HepG2 (cell line): ENCODE measurements around the gene EIF4H. TPM values are rescaled to one million over a fixed set of nuclear protein-coding genes. Genes with fewer than 3 reads are reported as not detected.
A peak's percentile ranks its signal among the peaks of the same experiment; 100 is the strongest.

Experiments
- ATAC-seq: fragments of 200-7000 bp; cut with Tn5 transposase; 3 replicates; pipeline ENCODE4 v1.9.1; 2020; ENCODE audit warnings: mild to moderate bottlenecking, moderate library complexity
- BruUV-seq: library from RNA; stranded (reverse); fragments of 400-500 nt; replicated peaks from 2 replicates; lab custom pipeline; 2021; lab: Mats Ljungman, UMichigan
- CTCF ChIA-PET: fragments of 300-600 bp; formaldehyde crosslinking; extraction: SDS; loops from one replicate; lab custom pipeline; 2021; ENCODE audit warnings: low total read pairs, inconsistent platforms, low intra/inter-chr PET ratio; lab: Yijun Ruan, JAX
- POLR2A ChIA-PET: fragments of 350-600 bp; sonication (Branson Sonifier 250); formaldehyde crosslinking; loops from one replicate; lab custom pipeline; 2020; ENCODE audit warnings: antibody characterized with exemption, inconsistent platforms; lab: Yijun Ruan, JAX
- DNase-seq: peaks from one replicate; pipeline ENCODE4 v3.0.0-alpha.2; 2015; ENCODE audit warnings: low spot score
- FAIRE-seq: peaks from 3 replicates; lab custom pipeline; 2011; peaks lifted over from hg19 to GRCh38; lab: Jason Lieb, UNC
- H2AFZ ChIP-seq: one replicate; pipeline ENCODE4 v1.6.1; 2011; ENCODE audit warnings: low read length, inconsistent platforms
- H3K27ac ChIP-seq: fragments of 300-600 bp; 3 replicates; pipeline ENCODE4 v1.8.0; 2011; ENCODE audit warnings: mixed run types, mild to moderate bottlenecking, mixed read lengths, low read length, inconsistent platforms; ENCODE audit not compliant: insufficient read depth; ENCODE audit errors: extremely low read length
- H3K27me3 ChIP-seq, 2 experiments: fragments of 200-600 bp in 1 of 2; 2 replicates in 1 of 2; 3 replicates in 1 of 2; pipeline versions ENCODE4 v1.6.0 to v1.8.0; 2011; ENCODE audit warnings: low read length in 2 of 2, mild to moderate bottlenecking in 2 of 2, moderate library complexity in 2 of 2, inconsistent platforms in 1 of 2; ENCODE audit not compliant: insufficient read depth in 2 of 2, control insufficient read depth in 1 of 2
- H3K36me3 ChIP-seq, 2 experiments: fragments of 200-600 bp in 1 of 2; replicated peaks in 1 of 2; 2 replicates in 1 of 2; 3 replicates in 1 of 2; pipeline versions ENCODE4 v1.5.1 to v1.8.0; 2011; ENCODE audit warnings: low read length in 2 of 2, inconsistent platforms in 1 of 2; ENCODE audit not compliant: insufficient read depth in 2 of 2, control insufficient read depth in 1 of 2
- H3K4me1 ChIP-seq: 2 replicates; pipeline ENCODE4 v1.5.1; 2012; ENCODE audit warnings: low read length, inconsistent platforms; ENCODE audit not compliant: insufficient read depth
- H3K4me2 ChIP-seq: 2 replicates; pipeline ENCODE4 v1.6.0; 2011; ENCODE audit warnings: low read depth, low read length, inconsistent platforms
- H3K4me3 ChIP-seq, 3 experiments: fragments of 200-600 bp in 1 of 3; sonication (generic), shearing (Covaris generic) in 1 of 3; replicated peaks in 1 of 3; 2 replicates each; pipeline ENCODE4 v1.5.1; 2011 to 2016; ENCODE audit warnings: low read length in 3 of 3, inconsistent platforms in 2 of 3, low read depth in 2 of 3, mild to moderate bottlenecking in 2 of 3, control low read depth in 1 of 3, mixed read lengths in 1 of 3; ENCODE audit not compliant: insufficient read depth in 1 of 3
- H3K79me2 ChIP-seq: one replicate; pipeline ENCODE4 v1.6.1; 2011; ENCODE audit warnings: low read length, inconsistent platforms; ENCODE audit not compliant: insufficient read depth
- H3K9ac ChIP-seq: 2 replicates; pipeline ENCODE4 v1.6.0; 2011; ENCODE audit warnings: mild to moderate bottlenecking, low read depth, low read length, inconsistent platforms; ENCODE audit not compliant: insufficient read depth
- H3K9me3 ChIP-seq: 2 replicates; pipeline ENCODE4 v1.5.1; 2012; ENCODE audit warnings: mild to moderate bottlenecking, low read length
- H4K20me1 ChIP-seq: 2 replicates; pipeline ENCODE4 v1.6.0; 2011; ENCODE audit warnings: inconsistent platforms, mild to moderate bottlenecking, low read length, moderate library complexity; ENCODE audit not compliant: insufficient read depth
- BCL3 ChIP-seq: sonication (generic); formaldehyde crosslinking; IDR thresholded peaks from 2 replicates; pipeline ENCODE4 v1.5.1; 2020; ENCODE audit warnings: mild to moderate bottlenecking, missing genetic modification reagents, moderate library complexity
- CEBPB ChIP-seq: IDR thresholded peaks from 2 replicates; pipeline ENCODE4 v1.6.1; 2011; ENCODE audit warnings: low read depth, low read length, improper control_type of control experiment, borderline replicate concordance
- CEBPG ChIP-seq: IDR thresholded peaks from 2 replicates; pipeline ENCODE4 v1.6.1; 2016
- HCFC1 ChIP-seq: fragments of 150-350 bp; IDR thresholded peaks from 2 replicates; pipeline ENCODE4 v1.6.1; 2014; ENCODE audit warnings: low read depth, low read length
- HNF1B ChIP-seq: sonication (generic); formaldehyde crosslinking; IDR thresholded peaks from 2 replicates; pipeline ENCODE4 v1.5.1; 2020; ENCODE audit warnings: mild to moderate bottlenecking, moderate library complexity, missing genetic modification reagents
- HNF4A ChIP-seq: sonication (generic); formaldehyde crosslinking; IDR thresholded peaks from 2 replicates; pipeline ENCODE4 v1.4.0; 2020; ENCODE audit warnings: missing genetic modification reagents
- KLF13 ChIP-seq: sonication (generic); formaldehyde crosslinking; IDR thresholded peaks from 2 replicates; pipeline ENCODE4 v1.4.0; 2020; ENCODE audit warnings: mild to moderate bottlenecking, missing genetic modification reagents
- LCORL ChIP-seq, 2 experiments: fragments of 450-650 bp in 1 of 2; sonication (generic) in 1 of 2; formaldehyde crosslinking in 1 of 2; IDR thresholded peaks; 2 replicates each; pipeline versions ENCODE4 v1.5.0 to v1.6.1; 2017 to 2020; ENCODE audit warnings: antibody characterized with exemption in 1 of 2, missing genetic modification reagents in 1 of 2
- MTERF4 ChIP-seq: sonication (generic); formaldehyde crosslinking; IDR thresholded peaks from 2 replicates; pipeline ENCODE4 v1.8.0; 2023; ENCODE audit warnings: mild to moderate bottlenecking, missing genetic modification reagents
- MXI1 ChIP-seq: IDR thresholded peaks from 3 replicates; pipeline ENCODE4 v1.6.1; 2012; ENCODE audit warnings: low read depth, low read length, inconsistent platforms, borderline replicate concordance
- NR2F2 ChIP-seq: IDR thresholded peaks from 2 replicates; pipeline ENCODE4 v1.6.1; 2012; ENCODE audit warnings: low read depth, inconsistent platforms, borderline replicate concordance
- NR2F6 ChIP-seq, 2 experiments: IDR thresholded peaks; 2 replicates each; pipeline ENCODE4 v1.6.1; 2016; ENCODE audit warnings: antibody characterized with exemption in 1 of 2, mild to moderate bottlenecking in 1 of 2
- SALL1 ChIP-seq: sonication (generic); formaldehyde crosslinking; IDR thresholded peaks from 2 replicates; pipeline ENCODE4 v1.8.0; 2022; ENCODE audit warnings: mild to moderate bottlenecking, missing genetic modification reagents
- SKI ChIP-seq: fragments of 450-650 bp; IDR thresholded peaks from one replicate; pipeline ENCODE4 v1.6.1; 2018; ENCODE audit warnings: mild to moderate bottlenecking; ENCODE audit not compliant: partially characterized antibody
- ZBTB8A ChIP-seq: sonication (generic); formaldehyde crosslinking; IDR thresholded peaks from 2 replicates; pipeline ENCODE4 v1.4.0; 2020; ENCODE audit warnings: mild to moderate bottlenecking, low read depth, missing genetic modification reagents, borderline replicate concordance
- ZC3H4 ChIP-seq: sonication (generic); formaldehyde crosslinking; IDR thresholded peaks from 2 replicates; pipeline ENCODE4 v1.4.0; 2020; ENCODE audit warnings: missing genetic modification reagents, borderline replicate concordance
- ZEB1 ChIP-seq: IDR thresholded peaks from 2 replicates; pipeline ENCODE4 v1.6.1; 2012; ENCODE audit warnings: mild to moderate bottlenecking, low read depth, inconsistent platforms; ENCODE audit not compliant: insufficient replicate concordance
- ZFX ChIP-seq: sonication (generic); formaldehyde crosslinking; IDR thresholded peaks from 2 replicates; pipeline ENCODE4 v1.4.0; 2020; ENCODE audit warnings: mild to moderate bottlenecking, low read depth, missing genetic modification reagents, moderate library complexity
- ZNF12 ChIP-seq: sonication (generic); formaldehyde crosslinking; IDR thresholded peaks from 2 replicates; pipeline ENCODE4 v1.5.0; 2020; ENCODE audit warnings: missing genetic modification reagents
- ZNF205 ChIP-seq: IDR thresholded peaks from 2 replicates; pipeline ENCODE4 v1.6.1; 2018; ENCODE audit warnings: missing biosample characterization, missing genetic modification reagents
- ZNF292 ChIP-seq: sonication (generic); formaldehyde crosslinking; IDR thresholded peaks from 2 replicates; pipeline ENCODE4 v1.8.1; 2022; ENCODE audit warnings: mild to moderate bottlenecking, low read depth, missing genetic modification reagents, borderline replicate concordance
- ZNF792 ChIP-seq: IDR thresholded peaks from 2 replicates; pipeline ENCODE4 v1.6.1; 2016
- WGBS: methylation state at CpG from one replicate; pipeline ENCODE4 v1.1.6; 2017; ENCODE audit warnings: low lambda C conversion rate; 5-methylcytosine and 5-hydroxymethylcytosine counted together
- in situ Hi-C: cut with HindIII; loops from 2 replicates; pipeline ENCODE4 v1.10.0; 2017; ENCODE audit warnings: low pct_unique_long_range_greater_than_20kb; ENCODE audit not compliant: extremely low pct_ligation_motif_present
- intact Hi-C: fragments of 100-400 bp; cut with micrococcal nuclease; formaldehyde crosslinking; loops from one replicate; pipeline ENCODE4 v1.10.0; 2022; ENCODE audit not compliant: unreplicated experiment
- polyA plus RNA-seq, 8 experiments: library from polyadenylated mRNA; depleted of rRNA in 3 of 8; stranded (reverse) in 7 of 8; unstranded in 1 of 8; fragments of >200 nt; fragmentation: Illumina TruSeq in 4 of 8; extraction: Trizol in 4 of 8; gene quantifications; 2 replicates each; pipeline versions ENCODE4 v1.2.1 to v1.2.3, GENCODE V29; 2011 to 2016; ENCODE audit warnings: low read depth in 4 of 8, missing spikeins in 1 of 8, mixed read lengths in 1 of 8; ENCODE audit not compliant: insufficient read depth in 1 of 8
- total RNA-seq, 5 experiments: library from RNA; depleted of rRNA; stranded (reverse); fragments of >200 nt; fragmentation: Illumina TruSeq; extraction: Trizol; gene quantifications; 2 replicates each; pipeline ENCODE4 v1.2.3, GENCODE V29; 2016; ENCODE audit warnings: low read depth in 1 of 5

EIF4H gene
- total and polyA plus RNA-seq, 2 of the 13 experiments (the other 11 are each of a cell fraction or from before 2014, with no cell fraction given): 232 to 321 TPM

GRCh38 chr7:74173074-74173473 is 1.1 kb upstream of the EIF4H start:
- ChIA-PET POLR2A (interaction anchor here (0.5 to 1.8 kb wide), 8 partner anchors 8 to 303 kb away, joined by 3 to 8 read pairs (median 4); no protein-coding TSS in a partner anchor), CTCF (no interaction called here)
- ATAC-seq: peak; percentile 76
- peak overlapping the region; percentile 53 to 98 (median 76) for H3K4me3 ChIP-seq
- under 1% methylated on average over 14 of the region's 14 CpGs for WGBS
- DNase-seq: peak; percentile 53
- peak overlapping the region; percentile 86 for H3K4me2 ChIP-seq
- H3K36me3 ChIP-seq: peaks cover 3 to 5% of the 10 kb centered on the region in 2 experiments; a peak in 3 of 5 replicates
- no TSS peak for BruUV-seq
- H3K27me3 ChIP-seq: no peaks in the 10 kb centered on the region; a peak in 1 of 5 replicates
- in situ Hi-C loops (loop anchor here (5.0 kb wide), 1 partner anchor 106 kb away; no protein-coding TSS in a partner anchor), intact Hi-C loops (no loop called here)
- peaks cover 39% of the 10 kb centered on the region for H3K79me2 ChIP-seq
- H3K9me3 ChIP-seq: no peaks in the 10 kb centered on the region
- peak overlapping the region; percentile 0 for H2AFZ ChIP-seq
- H3K4me1 ChIP-seq: peaks cover 46% of the 10 kb centered on the region
- peak; percentile 50 for FAIRE-seq
- peak overlapping the region; percentile 77 for H3K27ac ChIP-seq
- H4K20me1 ChIP-seq: peaks cover 34% of the 10 kb centered on the region
- H3K9ac ChIP-seq: peak overlapping the region; percentile 75
- TF ChIP-seq CEBPB (peak; percentile 65; the same call in 1 of the 2 replicates), ZNF12 (CRISPR knock-in tag) (0 out of 2 replicates have a peak, but pooled peaks have one; percentile 10), MTERF4 (CRISPR knock-in tag) (0 out of 2 replicates have a peak, but pooled peaks have one; percentile 34), LCORL (IDR thresholded peaks at IDR 0.05) (no peak), LCORL (CRISPR knock-in tag; IDR thresholded peaks at IDR 0.05) (peak; percentile 38; the same call in 1 of the 2 replicates), SKI (peak; percentile 40), ZNF292 (CRISPR knock-in tag) (0 out of 2 replicates have a peak, but pooled peaks have one; percentile 38), ZNF205 (CRISPR knock-in tag) (0 out of 2 replicates have a peak, but pooled peaks have one; percentile 4), ZEB1 (no peak), ZC3H4 (CRISPR knock-in tag) (0 out of 2 replicates have a peak, but pooled peaks have one; percentile 4), KLF13 (CRISPR knock-in tag) (no peak), ZNF792 (no peak), HCFC1 (no peak), NR2F6 (IDR thresholded peaks at IDR 0.05) (peak; percentile 76), NR2F6 (CRISPR knock-in tag; IDR thresholded peaks at IDR 0.05) (peak; percentile 92), SALL1 (peak; percentile 14; the same call in 1 of the 2 replicates), CEBPG (peak; percentile 74), HNF1B (CRISPR knock-in tag) (0 out of 2 replicates have a peak, but pooled peaks have one; percentile 5), ZFX (CRISPR knock-in tag) (no peak), ZBTB8A (CRISPR knock-in tag) (no peak), NR2F2 (peak; percentile 59; the same call in 1 of the 2 replicates), BCL3 (CRISPR knock-in tag) (no peak), MXI1 (0 out of 3 replicates have a peak, but pooled peaks have one; percentile 31), HNF4A (peak; percentile 33; the same call in 1 of the 2 replicates)
